HG03575 (cell line): Measurements from ENCODE around the gene ARL5C.

ENCODE experiments used
- ATAC-seq: cut with Tn5 transposase; IDR thresholded peaks from one replicate; pipeline ENCODE4 v1.9.1; 2021; ENCODE audit not compliant: unreplicated experiment, insufficient number of reproducible peaks, low FRiP score; ENCODE audit errors: extremely low read depth

Gene ARL5C, protein sequence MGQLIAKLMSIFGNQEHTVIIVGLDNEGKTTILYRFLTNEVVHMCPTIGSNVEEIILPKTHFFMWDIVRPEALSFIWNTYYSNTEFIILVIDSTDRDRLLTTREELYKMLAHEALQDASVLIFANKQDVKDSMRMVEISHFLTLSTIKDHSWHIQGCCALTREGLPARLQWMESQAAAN

DNA sequence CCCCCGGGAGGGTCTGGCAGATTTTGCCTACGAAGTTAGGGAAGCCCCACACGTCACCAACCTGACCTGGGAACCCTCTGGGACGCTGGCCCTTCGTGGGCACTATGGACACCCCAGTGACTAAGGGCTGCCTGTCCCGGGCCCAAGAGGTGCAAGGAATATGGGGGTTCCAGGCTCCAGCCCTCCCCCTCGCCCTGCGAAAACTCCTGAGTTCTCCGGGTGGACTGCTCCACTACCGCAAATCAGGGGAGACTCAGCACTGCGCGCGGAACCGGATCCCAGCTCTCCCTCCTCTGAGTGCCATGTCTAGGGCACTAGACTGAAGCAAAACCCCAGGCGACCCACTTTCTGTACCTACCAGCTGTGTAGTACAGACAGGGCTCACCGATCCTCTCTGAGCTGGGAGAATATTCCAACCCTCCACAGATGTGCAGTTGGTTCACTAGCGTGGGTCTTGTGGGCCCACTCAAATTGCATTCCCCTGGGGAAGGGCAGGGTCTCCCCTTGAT is at the start of gene ARL5C:
Gene ARL5C (minus strand): TSS at position 321 of the 509 bp plus-strand sequence. CDS start 401 bp downstream, outside the sequence.
- ATAC-seq, result no peak

DNA sequence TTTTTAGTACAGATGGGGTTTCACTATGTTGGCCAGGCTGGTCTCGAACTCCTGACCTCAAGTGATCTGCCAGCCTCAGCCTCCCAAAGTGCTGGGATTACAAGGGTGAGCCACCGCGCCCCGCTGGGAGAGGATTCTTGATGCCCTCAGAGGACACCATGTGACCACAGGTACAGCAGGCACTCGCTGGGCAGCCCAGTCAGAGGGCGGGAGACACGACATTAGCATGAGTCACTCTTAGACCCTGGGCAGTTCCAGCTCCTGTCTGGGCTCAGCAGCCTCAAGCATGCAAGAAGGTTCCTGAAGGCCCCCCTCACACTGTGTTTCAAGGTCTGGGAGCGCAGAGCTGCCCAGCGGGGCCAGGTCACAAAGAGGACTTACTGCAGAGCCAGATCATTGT is 47.9 kb upstream of the ARL5C start:
- ATAC-seq, result no peak

DNA sequence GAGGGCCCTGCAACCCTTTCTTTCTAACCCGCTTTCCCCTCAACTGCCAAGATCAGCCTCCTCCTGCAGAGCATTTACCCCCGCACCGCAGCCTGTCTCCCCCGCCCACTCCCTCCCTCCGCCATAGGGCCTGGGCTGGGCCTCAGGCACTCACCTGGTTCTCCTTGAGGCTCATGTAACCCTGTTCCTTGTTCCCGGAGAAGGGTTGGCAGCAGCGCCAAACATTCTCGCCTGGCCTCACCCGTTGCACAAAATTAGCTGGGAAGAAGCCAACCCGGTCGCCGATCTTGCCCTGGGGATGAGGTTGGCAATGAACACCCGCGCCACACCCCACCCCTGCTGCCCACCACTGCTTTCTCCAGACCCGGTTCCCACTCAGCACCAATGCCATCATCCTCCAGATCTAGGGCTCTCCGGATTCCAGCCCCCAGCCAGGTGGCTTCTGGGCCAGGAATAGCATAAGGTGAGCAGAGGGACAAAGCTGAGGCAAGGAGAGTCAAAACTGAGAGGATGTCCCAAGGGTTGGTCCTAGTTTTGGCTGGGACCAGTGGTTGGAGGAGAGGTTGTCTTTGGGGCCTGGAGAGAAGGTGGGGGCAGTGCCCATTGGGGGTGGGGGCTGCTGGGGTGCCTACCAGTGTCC is 47.0 kb upstream of the ARL5C start:
- ATAC-seq, result no peak

DNA sequence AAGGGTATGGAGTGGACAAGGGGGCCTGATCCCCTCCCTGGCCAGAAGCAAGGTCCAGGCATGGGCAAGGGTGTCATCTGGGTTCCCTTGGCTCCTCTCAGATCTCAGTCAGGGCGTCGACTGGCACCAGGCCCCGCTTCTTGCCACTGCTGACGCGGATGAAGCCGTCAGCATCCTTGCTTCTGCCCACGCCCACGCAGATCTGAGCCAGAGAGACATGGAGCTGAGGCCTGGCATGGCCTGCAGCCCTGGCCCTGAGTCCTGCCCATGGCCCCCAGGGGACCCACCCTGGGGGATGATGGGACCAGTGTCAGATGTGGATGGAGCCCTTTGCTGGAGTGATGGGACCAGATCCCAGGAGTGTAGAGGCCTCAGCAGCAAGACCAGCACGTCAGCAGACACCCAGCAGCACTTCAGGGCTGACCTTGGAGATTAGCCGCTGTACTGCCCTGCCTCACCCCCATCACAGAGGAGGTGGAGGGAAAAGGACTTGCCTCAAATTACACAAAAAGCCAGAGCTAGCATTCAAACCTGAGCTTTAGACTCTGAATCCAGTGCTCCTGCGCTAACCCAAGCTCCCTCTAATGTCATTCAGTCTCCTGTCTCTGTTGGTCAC is 46.3 kb upstream of the ARL5C start:
- no peak for ATAC-seq

DNA sequence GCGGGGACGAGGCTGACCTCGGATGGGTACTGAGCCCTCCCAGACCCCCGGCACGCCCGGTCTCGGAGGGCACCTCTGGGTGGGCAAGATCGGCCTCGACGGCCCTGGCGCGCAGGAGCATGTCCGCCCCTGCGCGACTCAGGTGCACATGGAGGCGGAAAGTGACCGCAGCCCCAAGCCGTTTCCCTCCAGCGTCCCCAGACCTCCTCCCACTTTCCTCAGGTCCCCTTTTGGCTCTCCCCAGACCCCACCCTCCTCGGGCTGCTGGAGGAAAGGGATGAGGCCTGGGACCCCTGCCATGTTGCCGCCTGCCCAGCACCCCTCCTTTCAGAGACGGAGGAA is 44.1 kb upstream of the ARL5C start:
- ATAC-seq, result no peak

DNA sequence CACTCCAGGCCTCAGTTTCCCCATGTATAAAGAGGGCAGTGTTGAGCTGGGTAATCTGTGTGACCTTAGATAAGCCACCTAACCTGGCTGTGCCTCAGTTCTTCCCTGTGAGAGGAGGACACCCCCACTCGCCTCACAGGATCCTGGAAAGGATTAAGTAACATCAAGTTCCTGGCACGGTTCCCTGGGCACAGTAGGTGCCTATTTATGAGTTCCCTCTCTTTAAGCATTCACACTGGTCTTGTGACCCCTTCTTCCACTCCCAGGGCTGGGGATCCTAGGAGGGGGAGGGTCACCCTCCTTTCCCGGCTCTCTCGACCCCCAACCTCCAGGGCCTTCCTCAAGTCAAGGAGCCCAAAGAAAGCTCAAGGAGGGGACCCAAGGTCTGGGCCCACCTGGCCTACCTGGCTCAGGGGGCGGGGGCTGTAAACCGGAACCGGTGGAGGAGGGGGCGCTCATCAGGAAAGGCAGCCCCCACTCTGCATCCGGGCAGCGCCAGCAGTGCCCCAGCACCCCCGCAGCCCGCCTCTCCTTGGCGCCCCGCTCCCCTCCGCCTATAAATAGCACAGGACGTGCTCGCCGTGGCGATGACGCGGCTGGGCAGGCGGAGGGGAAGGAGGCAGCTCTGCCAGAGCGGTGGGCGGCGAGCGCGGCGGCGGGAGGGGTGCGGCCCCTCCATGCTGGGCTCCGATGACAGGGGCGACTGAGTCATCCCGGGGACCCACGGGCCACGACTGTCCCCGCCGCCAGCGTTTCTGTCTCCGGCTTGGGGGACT is 43.5 kb upstream of the ARL5C start:
- ATAC-seq, result no peak

DNA sequence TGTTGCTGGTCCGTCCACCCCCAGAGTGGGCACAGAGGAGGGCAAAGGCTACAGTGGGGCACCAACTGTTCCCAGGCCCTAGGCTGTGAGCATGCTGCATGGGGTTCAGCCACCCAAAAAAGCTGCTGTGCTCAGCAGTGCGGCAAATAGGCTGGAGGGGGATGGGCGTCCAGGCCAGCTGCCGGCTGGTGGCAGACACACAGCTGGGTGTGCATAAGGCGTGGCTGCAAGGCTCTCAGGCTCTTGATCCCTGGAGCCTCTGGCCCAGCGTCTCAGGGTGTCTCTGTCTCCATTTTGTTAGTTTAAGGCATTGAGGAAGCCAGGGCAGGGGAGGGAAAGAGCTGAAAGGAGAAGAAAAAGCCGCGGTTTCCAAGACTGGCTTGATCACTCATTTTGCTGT is 42.9 kb upstream of the ARL5C start:
- no peak for ATAC-seq

DNA sequence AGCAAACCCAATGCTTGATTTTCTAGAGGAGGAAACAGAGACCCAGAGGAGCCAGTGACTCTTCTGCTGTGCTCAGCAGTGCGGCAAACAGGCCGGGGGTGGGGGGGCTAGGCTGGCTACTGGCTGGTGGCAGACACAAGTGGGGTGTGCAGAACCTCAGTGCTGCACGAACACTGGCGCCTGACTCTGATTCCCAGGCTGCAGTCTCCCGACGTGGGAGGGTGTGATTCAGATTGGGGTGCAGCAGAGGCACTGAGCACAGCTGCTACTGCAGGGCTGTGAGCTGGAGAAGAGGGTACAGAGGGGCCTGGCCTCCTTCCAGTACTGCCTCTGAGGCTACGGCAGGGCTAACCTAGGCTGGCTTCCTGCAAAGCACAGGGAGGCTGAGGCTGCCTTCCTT is 42.2 kb upstream of the ARL5C start:
- ATAC-seq, result no peak

DNA sequence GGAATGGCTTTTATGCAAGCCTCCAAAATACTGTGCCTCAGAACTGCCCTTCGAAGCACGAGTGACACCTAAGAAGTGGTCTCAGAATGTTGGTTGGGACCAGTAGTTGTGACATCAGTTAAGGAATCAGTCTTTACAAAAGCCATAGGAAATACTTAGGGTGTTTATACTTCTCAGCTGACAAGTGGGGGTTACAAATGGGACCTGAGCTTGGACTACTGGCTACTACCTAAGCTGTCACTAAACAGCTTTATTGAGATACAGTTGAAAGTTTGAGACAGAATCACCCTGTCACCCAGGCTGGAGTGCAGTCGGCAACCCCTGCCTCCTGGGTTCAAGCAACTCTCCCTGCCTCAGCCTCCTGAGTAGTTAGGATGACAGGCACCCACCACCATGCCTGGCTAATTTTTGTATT is 39.2 kb upstream of the ARL5C start:
- no peak for ATAC-seq

DNA sequence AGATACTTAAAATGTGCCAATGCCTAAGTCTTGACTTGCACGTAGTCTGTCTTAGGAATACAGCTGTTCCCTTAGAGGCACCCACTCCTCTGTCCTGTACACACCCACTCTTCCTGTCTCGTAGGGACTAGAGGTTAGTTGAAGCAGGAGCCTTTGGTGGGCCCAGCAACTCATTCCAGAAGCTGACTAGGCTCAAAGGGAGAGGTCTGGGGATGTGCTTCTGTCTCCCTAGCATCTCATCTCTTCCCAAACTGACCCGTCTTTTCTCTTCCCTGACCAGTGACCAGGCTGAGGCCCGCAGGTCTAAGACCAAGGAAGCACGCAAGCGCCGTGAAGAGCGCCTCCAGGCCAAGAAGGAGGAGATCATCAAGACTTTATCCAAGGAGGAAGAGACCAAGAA is 38.3 kb upstream of the ARL5C start:
- ATAC-seq, result no peak

DNA sequence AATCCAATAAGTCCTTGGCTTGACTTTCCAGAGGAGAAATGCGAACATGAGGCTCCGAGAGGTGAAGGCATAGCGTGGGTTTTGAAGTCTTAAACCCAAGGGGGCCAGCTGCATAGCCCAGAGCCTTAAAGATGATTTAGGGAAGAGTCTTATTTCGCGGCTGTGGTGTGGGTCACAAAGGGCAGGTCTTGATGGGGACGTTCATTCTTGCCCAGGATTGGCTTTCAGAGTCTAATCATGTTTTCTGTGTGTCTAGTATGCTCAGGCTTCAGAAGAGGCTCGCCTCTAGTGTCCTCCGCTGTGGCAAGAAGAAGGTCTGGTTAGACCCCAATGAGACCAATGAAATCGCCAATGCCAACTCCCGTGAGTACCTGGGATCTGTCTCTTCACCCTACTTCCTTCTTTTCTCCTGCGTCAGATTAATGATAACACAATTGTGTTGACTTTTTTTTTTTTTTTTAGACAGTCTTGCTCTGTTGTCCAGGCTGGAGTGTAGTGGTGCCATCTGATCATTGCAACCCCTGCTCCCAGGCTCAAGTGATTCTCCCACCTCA is 35.1 kb upstream of the ARL5C start:
- ATAC-seq, result no peak

DNA sequence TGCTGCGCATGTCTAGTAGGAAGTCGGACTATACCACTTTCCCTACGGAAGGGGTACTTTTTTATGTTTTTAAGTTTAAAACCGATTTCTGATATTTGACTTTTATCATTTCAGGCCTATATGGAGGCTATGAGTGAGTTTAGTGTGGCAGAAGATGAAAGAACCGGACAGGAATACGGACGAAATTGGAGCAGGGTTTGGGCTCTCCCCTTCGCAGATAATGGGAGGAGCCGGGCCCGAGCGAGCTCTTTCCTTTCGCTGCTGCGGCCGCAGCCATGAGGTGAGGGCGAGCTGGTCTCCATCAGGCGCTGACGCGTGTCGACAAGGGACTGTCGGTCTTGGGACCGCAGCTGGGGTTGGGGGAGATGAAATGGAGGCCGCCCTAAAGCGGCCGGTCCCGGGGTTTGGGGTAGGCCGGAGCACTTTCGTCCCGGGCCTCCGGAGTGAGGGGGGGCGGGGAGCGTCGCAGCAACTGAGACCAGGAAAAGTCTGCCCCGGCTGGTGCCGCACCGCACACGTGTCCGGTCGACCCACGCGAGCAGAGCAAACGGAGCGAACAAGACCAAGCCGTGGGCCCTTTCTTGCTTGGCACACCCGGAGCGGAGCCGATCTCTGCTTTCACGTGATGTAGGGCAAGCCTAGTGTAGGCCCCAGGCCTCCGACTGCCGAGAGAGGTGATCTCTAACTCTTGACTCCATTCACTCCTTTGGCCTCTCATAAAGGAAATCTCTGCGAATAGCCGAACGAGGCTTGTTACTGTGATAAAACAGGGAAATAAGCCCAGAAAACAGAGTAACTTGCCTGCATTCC is 34.3 kb upstream of the ARL5C start, which contains the start of gene RPL19:
Gene RPL19 (plus strand): TSS at position 214 of the 810 bp plus-strand sequence. CDS start 62 bp downstream, at position 276.
- no peak for ATAC-seq

DNA sequence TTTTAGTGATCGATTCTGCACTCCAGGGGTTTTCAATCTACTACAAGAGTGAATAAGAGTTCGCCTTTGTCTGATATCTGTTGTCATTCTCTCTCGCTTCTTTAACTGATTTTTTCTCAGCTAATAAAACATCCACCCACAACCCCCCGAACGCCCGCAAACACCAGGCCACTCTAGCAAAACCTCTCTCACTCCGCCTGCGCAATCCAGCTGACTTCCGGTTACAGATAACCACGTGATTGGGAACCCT is 33.8 kb upstream of the ARL5C start:
- no peak for ATAC-seq

DNA sequence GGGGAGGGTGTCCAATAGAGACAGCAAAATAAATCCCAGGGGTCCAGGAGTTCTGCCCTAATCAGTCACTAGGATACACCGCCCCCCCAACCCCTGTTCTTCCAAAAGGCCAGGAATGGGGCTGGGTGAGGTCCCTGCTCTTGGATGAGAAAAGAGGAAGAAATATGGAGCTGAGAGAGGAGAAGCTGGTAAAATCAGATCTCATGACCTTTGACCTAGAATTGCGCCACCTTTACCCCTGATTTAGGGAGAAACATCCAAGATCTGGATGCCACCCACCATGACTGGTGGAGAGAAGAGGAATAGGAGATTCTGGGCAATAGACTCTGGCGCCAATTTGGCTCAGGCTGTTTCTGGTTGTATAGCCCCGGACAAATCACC is 32.2 kb upstream of the ARL5C start:
- no peak for ATAC-seq

DNA sequence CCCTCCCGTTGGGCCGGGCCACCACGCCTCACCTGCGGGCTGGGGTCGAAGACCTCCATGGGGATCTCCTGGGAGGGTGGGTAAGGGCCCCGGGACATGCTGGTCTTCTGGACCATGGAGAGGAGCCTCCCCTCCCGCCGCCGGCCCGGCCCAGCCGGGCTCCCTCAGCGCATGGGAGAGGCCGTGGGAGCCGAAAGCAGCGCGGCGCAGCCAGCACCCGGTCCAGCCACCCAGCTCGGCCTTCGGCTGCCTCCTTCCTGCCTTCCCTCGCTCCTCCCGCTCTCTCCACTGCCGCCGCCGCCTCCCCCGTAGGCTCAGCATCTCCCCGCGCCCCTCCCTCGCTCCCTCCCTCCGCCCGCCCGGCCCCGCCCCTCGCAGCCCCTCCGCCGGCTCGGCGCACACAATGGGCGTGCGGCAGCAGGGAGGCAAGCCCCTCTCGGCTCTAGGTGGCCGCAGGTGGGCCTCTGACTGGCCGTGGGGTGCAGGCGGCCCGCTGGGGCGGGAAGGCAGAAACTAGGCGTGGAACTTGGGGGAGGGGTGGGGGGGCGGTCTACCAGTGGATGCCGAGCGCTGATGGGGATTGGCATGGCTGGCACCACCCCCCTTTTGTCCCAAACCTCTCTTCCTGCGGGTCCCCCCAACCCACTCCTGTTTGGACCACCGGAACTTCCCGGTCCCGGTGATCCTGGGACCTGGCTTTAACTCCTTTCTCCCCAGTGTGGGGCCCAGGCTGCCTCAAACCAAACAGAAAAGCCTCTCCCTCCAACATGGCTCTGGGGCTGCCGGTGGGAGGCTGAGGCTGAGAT is 31.6 kb upstream of the ARL5C start, which contains the start of gene CACNB1:
Gene CACNB1 (minus strand): TSS at position 290 of the 806 bp plus-strand sequence. CDS start 174 bp downstream, at position 116.
- no peak for ATAC-seq

DNA sequence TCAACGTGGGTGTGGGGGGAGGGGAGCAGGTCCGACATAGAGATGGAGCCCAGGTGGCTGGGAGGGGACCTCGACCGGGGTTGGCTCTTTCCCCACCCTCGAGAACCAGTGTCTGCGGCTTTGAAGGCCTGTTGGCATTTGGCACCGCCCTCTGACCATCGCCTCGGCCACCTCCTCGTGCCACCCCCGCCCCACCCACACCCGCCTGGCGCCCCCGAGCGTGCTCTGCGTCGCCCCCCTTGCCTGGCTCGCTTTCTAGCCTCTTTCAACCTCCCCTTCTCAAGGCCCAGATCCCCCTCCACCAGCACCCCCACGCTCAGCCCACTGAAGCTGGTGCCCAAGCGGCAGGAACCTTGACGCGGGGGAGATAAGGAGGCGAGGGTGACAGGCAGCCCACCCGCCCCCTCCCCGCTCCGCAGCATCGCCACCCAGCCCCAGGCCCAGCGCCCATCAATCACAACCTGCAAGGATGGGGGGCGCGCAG is 30.9 kb upstream of the ARL5C start:
- ATAC-seq, result no peak

DNA sequence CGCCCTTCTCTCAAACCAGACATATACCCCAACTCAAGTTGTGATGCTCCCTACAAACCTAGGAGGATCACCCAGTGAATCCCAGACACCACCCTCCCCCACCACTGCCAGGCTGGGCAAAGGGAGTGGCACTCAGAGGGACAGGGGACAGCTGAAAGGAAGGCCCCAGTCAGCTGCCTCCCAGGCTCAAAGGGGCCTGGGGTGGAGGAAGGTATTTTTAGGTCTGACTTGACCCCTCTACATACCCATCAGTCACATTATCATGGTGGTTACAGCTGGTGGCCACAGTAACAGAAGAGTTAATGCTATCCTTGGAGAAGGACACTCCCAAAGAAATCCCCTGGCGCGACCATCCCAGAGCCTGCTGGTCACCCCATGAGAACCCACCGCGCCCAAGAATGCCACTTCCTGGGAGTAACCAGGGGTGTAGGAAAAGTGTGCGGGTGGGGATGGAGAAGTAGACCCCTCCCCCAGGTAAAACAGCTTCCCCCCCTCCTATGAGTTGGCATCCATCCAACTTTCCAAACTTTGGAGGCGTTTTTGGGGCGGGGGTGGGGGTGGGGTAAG is 30.4 kb upstream of the ARL5C start:
- no peak for ATAC-seq
